Heart right ventricle (tissue), 16 donors: ENCODE results near the gene JAG1. TPM values are rescaled to one million over a fixed set of nuclear protein-coding genes. Genes with fewer than 3 reads are reported as not detected.

Source experiments
- ATAC-seq, 8 donors: fragments of 200-7000 bp; cut with Tn5 transposase; one replicate each; pipeline ENCODE4 v1.9.1; 2020; ENCODE audit warnings: mild to moderate bottlenecking in 8 of 8, moderate library complexity in 8 of 8, moderate number of reproducible peaks in 1 of 8
- DNase-seq, 2 donors: peaks; one replicate each; pipeline ENCODE4 v3.0.0-alpha.2; 2020
- H3K27ac ChIP-seq, 10 donors: fragments of 200-600 bp; sonication (generic) in 2 of 10; one replicate each; pipeline versions ENCODE4 v1.5.0 to v1.8.0; 2020 to 2022; ENCODE audit warnings: mild to moderate bottlenecking in 3 of 10
- H3K27me3 ChIP-seq, 7 donors: fragments of 200-600 bp; one replicate each; pipeline ENCODE4 v1.8.0; 2021 to 2022; ENCODE audit warnings: mild to moderate bottlenecking in 2 of 7
- H3K36me3 ChIP-seq, 9 donors: fragments of 200-600 bp; sonication (generic) in 1 of 9; one replicate each; pipeline versions ENCODE4 v1.5.0 to v1.8.0; 2020 to 2022; ENCODE audit warnings: mild to moderate bottlenecking in 2 of 9
- H3K4me1 ChIP-seq, 9 donors: fragments of 200-600 bp; sonication (generic) in 1 of 9; one replicate each; pipeline versions ENCODE4 v1.5.0 to v1.8.0; 2020 to 2022; ENCODE audit warnings: mild to moderate bottlenecking in 4 of 9
- H3K4me3 ChIP-seq, 10 donors: fragments of 200-600 bp; sonication (generic) in 2 of 10; one replicate each; pipeline versions ENCODE4 v1.5.0 to v1.8.0; 2020 to 2022; ENCODE audit warnings: mild to moderate bottlenecking in 7 of 10, moderate library complexity in 2 of 10
- H3K9me3 ChIP-seq, 11 donors: fragments of 200-600 bp in 10 of 11; sonication (generic) in 2 of 11; one replicate each; pipeline versions ENCODE4 v1.5.0 to v1.8.0; 2013 to 2022; ENCODE audit warnings: mild to moderate bottlenecking in 2 of 11, control low read depth in 1 of 11, moderate library complexity in 1 of 11
- WGBS, 2 donors: extraction: QIAGEN DNeasy Blood & Tissue Kit; methylation state at CpG; one replicate each; pipeline ENCODE4 v1.1.7; 2013; ENCODE audit warnings: inconsistent platforms in 1 of 2; 5-methylcytosine and 5-hydroxymethylcytosine counted together
- intact Hi-C, 10 donors: fragments of 100-400 bp; cut with DNase I; formaldehyde crosslinking; loops; one replicate each; pipeline versions ENCODE4 v1.11.1 to v1.14.2; 2022
- polyA plus RNA-seq, 2 donors: library from polyadenylated mRNA; stranded (reverse); fragments of 200-250 nt; gene quantifications; one replicate each; pipeline ENCODE4 v1.2.3, GENCODE V29; 2013
- total RNA-seq, 10 donors: library from RNA; stranded (reverse); fragmentation: NEBNext Ultra II Directional in 3 of 10; extraction: Animal tissue kit (Norgen Biotek cat#: 25700) in 3 of 10; gene quantifications; one replicate each; pipeline versions ENCODE4 v1.2.1 to v1.2.4, GENCODE V29; 2021 to 2023
- TF ChIP-seq, protein P1 (sequence below), 9 donors: fragments of 200-600 bp; sonication (generic) in 2 of 9; IDR thresholded peaks; one replicate each; pipeline versions ENCODE4 v1.5.0 to v1.8.0; 2021 to 2022; ENCODE audit warnings: antibody characterized with exemption in 9 of 9, mild to moderate bottlenecking in 5 of 9, moderate library complexity in 1 of 9
- donor health status: Arrhythmogenic right ventricular cardiomyopathy.
- donor health status: ischemic (EF 13 %, LVEDD 7.1; RV severe dilation, severe dysfunction).
- donor health status: healthy with polysubstance abuse.
- donor health status: DM: no; HTN: yes; CAD: no.
- donor health status: DM: no; HTN: no; CAD: no.
- donor health status: ischemic (EF 25% LVEDD 6.9; RV normal size, moderate dysfunction).
- donor health status: ischemic (EF 25% LVEDD 5.7; RV mildly dilated, moderate dysfunction).
- donor health status: healthy.
- donor health status: DM: yes; HTN: yes; CAD: no.
- donor health status: Ischemic cardiomyopathy.
- donor health status: ischemic (EF 35%, LVEDD 5.7; RV mildly dilated, moderate dysfunction).
- donor health status: nonischemic (EF 11% LVEDD 7.7; RV severe dilation, severe dysfunction).
- donor health status: DM: yes; HTN: yes; CAD: no.
- donor health status: PGD.
- donor health status: ischemic (EF 29% LVEDD 5.4; RV normal size, mild dysfunction).
- donor health status: nonischemic (EF 23%, LVEDD 6.1; RV moderate dilation, normal function).

The JAG1 gene
- total and polyA plus RNA-seq, 12 donors = 11.1 to 38.2 (median 25.5) TPM

DNA sequence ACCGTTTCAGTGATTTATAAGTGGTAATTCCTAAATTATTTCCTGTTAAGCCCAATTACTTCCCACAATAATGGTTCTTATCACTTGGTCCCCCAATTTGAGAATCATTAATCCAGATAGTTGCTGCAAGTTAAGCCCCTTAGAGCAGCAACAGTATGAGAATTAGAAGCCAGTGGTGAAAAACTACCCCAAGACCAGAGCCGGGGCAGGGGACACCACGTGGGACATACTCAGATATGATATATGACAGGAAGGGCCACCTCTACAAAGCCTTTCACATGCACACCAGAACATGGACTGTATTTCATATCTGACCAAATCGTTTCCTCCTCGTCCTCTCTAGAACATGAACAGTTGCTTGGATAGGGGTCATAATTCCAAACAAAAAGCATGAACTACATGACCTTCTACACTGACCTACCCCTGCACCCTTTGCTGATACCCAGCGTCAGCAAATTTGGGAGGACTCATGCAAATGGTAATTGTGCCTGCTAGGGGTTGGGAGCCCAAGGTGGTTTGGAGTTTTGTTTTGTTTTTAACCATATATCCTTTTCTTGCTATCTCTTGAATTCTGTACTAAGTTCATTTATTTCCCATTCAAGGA is 3.9 kb downstream of the JAG1 start:
- Histone ChIP-seq H3K27me3 (no peaks in the 10 kb centered on the region), H3K27ac (peak overlapping the region in 9 of 10 donors; percentile 89 to 100 (median 98)), H3K9me3 (no peaks in the 10 kb centered on the region), H3K4me3 (peak overlapping the region in 9 of 10 donors; percentile 69 to 98 (median 90)), H3K4me1 (peaks cover 12 to 67% (median 54%) of the 10 kb centered on the region in 9 donors), H3K36me3 (peaks cover 0 to 48% (median 0%) of the 10 kb centered on the region in 9 donors)
- intact Hi-C loops = loop anchor here in 8 of 10 donors (2.0 to 10.0 kb wide), 19 partner anchors 72 to 875 kb away; partner anchors contain the start of gene SLX4IP (in 1 of the 8)
- DNase-seq (no peak), ATAC-seq (no peak)
- 36 to 42% methylated on average over 6 of the region's 6 CpGs for WGBS, 2 donors
- TF ChIP-seq, protein P1, sequence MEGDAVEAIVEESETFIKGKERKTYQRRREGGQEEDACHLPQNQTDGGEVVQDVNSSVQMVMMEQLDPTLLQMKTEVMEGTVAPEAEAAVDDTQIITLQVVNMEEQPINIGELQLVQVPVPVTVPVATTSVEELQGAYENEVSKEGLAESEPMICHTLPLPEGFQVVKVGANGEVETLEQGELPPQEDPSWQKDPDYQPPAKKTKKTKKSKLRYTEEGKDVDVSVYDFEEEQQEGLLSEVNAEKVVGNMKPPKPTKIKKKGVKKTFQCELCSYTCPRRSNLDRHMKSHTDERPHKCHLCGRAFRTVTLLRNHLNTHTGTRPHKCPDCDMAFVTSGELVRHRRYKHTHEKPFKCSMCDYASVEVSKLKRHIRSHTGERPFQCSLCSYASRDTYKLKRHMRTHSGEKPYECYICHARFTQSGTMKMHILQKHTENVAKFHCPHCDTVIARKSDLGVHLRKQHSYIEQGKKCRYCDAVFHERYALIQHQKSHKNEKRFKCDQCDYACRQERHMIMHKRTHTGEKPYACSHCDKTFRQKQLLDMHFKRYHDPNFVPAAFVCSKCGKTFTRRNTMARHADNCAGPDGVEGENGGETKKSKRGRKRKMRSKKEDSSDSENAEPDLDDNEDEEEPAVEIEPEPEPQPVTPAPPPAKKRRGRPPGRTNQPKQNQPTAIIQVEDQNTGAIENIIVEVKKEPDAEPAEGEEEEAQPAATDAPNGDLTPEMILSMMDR (IDR thresholded peaks at IDR 0.05) = no peak

DNA sequence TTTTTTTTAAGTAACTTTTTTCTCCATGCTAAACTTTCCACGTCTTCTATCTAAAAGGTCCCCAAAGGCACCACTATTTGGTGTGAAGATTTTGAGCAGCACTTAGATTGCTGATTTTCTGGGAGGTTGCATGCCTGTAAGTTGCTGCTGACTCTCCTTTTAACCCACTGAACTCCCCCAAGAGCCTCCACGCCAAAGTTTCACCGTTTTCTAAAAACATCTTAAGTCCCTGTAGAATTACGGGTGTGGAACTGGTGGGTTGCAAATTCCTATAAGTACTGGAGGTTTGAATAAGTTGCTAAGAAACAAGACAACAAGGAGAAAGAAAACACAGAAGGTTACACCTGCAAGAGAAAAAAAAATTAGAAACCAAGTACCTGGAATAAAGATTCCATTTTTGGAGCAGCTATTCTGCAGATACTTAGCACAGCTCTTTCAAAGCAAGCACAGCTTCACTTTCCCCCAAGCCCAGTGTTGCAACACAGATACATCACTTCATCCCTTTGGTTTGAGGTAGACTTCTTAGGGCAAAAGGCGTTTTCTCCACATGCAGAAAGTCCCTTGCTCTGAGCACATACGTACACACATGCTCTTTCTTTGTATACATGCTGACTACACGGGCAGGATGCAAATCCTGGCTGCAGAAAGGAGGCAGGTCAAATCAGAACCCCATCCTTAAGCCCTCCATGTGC is 5.0 kb downstream of the JAG1 start:
- intact Hi-C loops = loop anchor here in 4 of 10 donors (5.0 to 10.0 kb wide), 2 partner anchors 112 to 114 kb away; no protein-coding TSS in a partner anchor
- DNase-seq (no peak), ATAC-seq (no peak)
- Histone ChIP-seq H3K4me3 (peak overlapping the region in 7 of 10 donors; percentile 22 to 98 (median 84)), H3K9me3 (no peaks in the 10 kb centered on the region), H3K36me3 (peaks cover 0 to 55% (median 0%) of the 10 kb centered on the region in 9 donors), H3K27ac (peak overlapping the region in 4 of 10 donors; percentile 19 to 99 (median 59)), H3K27me3 (no peaks in the 10 kb centered on the region), H3K4me1 (peaks cover 14 to 71% (median 61%) of the 10 kb centered on the region in 9 donors)
- TF ChIP-seq, protein P1 (IDR thresholded peaks at IDR 0.05) = no peak
- WGBS, 2 donors = 66 to 73% methylated on average over 7 of the region's 7 CpGs

DNA sequence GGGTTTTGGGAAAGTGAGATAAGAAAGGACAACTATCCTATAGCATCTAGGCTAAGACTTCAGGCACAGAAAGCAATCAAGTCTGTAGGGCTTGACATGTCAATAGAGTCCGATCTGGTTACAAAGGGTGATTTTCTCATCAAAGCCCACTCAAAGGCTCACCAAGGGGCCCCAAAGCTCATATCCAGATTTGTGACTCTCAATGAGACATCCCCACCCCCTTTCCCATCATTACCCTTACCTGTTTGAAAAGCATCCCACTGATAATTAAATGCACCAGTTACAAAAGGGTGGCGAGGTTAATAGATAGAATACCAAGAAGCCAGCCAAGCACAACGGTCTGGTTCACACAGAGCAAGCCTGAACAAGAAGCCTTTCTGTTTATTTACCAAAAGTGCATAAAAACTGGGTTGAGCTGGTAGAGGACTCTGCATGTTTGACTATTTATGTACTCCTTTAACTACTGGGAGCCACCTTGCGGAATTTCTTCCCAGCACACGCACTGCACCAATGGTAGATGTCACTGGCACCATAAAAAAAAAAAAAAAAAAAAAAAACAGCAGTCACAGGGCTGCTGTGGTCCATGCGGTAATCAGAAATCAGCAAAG is 6.1 kb downstream of the JAG1 start:
- intact Hi-C loops = loop anchor here in 4 of 10 donors (5.0 to 10.0 kb wide), 2 partner anchors 110 to 113 kb away; no protein-coding TSS in a partner anchor
- Histone ChIP-seq H3K4me3 (peak overlapping the region in 8 of 10 donors; percentile 14 to 98 (median 82)), H3K9me3 (no peaks in the 10 kb centered on the region), H3K4me1 (peaks cover 14 to 83% (median 64%) of the 10 kb centered on the region in 9 donors), H3K27me3 (no peaks in the 10 kb centered on the region), H3K27ac (peak overlapping the region in 8 of 10 donors; percentile 5 to 82 (median 66)), H3K36me3 (peaks cover 0 to 67% (median 0%) of the 10 kb centered on the region in 9 donors)
- TF ChIP-seq, protein P1 (IDR thresholded peaks at IDR 0.05) = no peak
- 87 to 88% methylated on average over 6 of the region's 6 CpGs for WGBS, 2 donors
- DNase-seq = no peak
- no peak for ATAC-seq

DNA sequence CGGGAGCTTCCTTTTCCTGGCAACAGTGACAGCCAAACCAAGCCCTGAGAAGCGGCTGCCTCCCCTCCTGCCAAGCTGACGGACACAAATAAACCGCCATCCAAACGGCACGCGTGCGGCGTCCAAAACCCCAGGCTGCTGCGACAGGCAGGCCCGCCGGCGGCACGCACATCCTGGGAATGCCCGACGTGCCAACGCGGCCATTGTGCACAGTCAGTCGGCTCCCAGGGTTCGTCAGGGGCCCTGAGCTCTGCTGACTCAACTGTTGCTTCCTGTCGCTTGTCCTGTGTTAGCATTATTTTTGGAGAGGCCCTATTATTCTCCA is 6.8 kb downstream of the JAG1 start:
- TF ChIP-seq, protein P1 (IDR thresholded peaks at IDR 0.05) = no peak
- no peaks in the 10 kb centered on the region for H3K27me3 ChIP-seq
- peaks cover 0 to 73% (median 4%) of the 10 kb centered on the region in 9 donors for H3K36me3 ChIP-seq
- peak; percentile 39 to 60 for DNase-seq
- ATAC-seq = peak in 4 of 8 donors; percentile 1 to 15 (median 8)
- peak overlapping the region in 8 of 10 donors; percentile 14 to 98 (median 82) for H3K4me3 ChIP-seq
- peaks cover 14 to 88% (median 65%) of the 10 kb centered on the region in 9 donors for H3K4me1 ChIP-seq
- intact Hi-C loops = loop anchor here in 4 of 10 donors (5.0 to 10.0 kb wide), 2 partner anchors 110 to 112 kb away; no protein-coding TSS in a partner anchor
- no peaks in the 10 kb centered on the region for H3K9me3 ChIP-seq
- H3K27ac ChIP-seq = peak overlapping the region; percentile 5 to 82 (median 62)
- 62% methylated on average over 21 of the region's 21 CpGs for WGBS, 2 donors
